Psoas muscle (tissue), 8 donors: Measurements from ENCODE around the gene HERC3. TPM values are rescaled to one million over a fixed set of nuclear protein-coding genes. Genes with fewer than 3 reads are reported as not detected.

ENCODE experiments used
- ATAC-seq, 4 donors: fragments of 200-7000 bp; cut with Tn5 transposase; one replicate each; pipeline ENCODE4 v1.9.1; 2020; ENCODE audit warnings: moderate library complexity in 3 of 4, mild to moderate bottlenecking in 2 of 4
- DNase-seq, 2 donors: peaks; one replicate each; pipeline ENCODE4 v3.0.0-alpha.2; 2020
- H3K27ac ChIP-seq: fragments of 200-600 bp; one replicate; pipeline ENCODE4 v1.8.0; 2022
- H3K27me3 ChIP-seq, 3 donors: fragments of 200-600 bp in 1 of 3; one replicate each; pipeline versions ENCODE4 v1.6.1 to v1.8.0; 2013 to 2022; ENCODE audit warnings: low read length in 2 of 3, mild to moderate bottlenecking in 2 of 3, moderate library complexity in 1 of 3; ENCODE audit not compliant: insufficient read depth in 3 of 3
- H3K36me3 ChIP-seq, 2 donors: fragments of 200-600 bp in 1 of 2; one replicate each; pipeline versions ENCODE4 v1.6.1 to v1.8.0; 2013 to 2022; ENCODE audit warnings: low read depth in 1 of 2, mild to moderate bottlenecking in 1 of 2, moderate library complexity in 1 of 2; ENCODE audit not compliant: insufficient read depth in 1 of 2
- H3K4me1 ChIP-seq: fragments of 200-600 bp; one replicate; pipeline ENCODE4 v1.8.0; 2022
- H3K4me3 ChIP-seq: fragments of 200-600 bp; one replicate; pipeline ENCODE4 v1.8.0; 2022; ENCODE audit warnings: mild to moderate bottlenecking
- H3K9me3 ChIP-seq: fragments of 200-600 bp; one replicate; pipeline ENCODE4 v1.8.0; 2022
- CTCF ChIP-seq: fragments of 200-600 bp; IDR thresholded peaks from one replicate; pipeline ENCODE4 v1.8.0; 2022; ENCODE audit warnings: antibody characterized with exemption
- WGBS, 3 donors: extraction: QIAGEN DNeasy Blood & Tissue Kit; methylation state at CpG; one replicate each; pipeline versions ENCODE4 v1.1.6 to v1.1.7; 2013; 5-methylcytosine and 5-hydroxymethylcytosine counted together
- intact Hi-C, 2 donors: fragments of 100-400 bp; cut with DNase I; formaldehyde crosslinking; loops; one replicate each; pipeline versions ENCODE4 v1.11.0 to v1.14.2; 2022
- long read RNA-seq, 2 donors: library from polyadenylated mRNA; unstranded; transcript quantifications; one replicate each; pipeline ENCODE4 v2.0.0, GENCODE V29; 2021
- polyA plus RNA-seq, 3 donors: library from polyadenylated mRNA; stranded (reverse); fragments of 200-250 nt; gene quantifications; one replicate each; pipeline ENCODE4 v1.2.3, GENCODE V29; 2013
- total RNA-seq, 4 donors: library from RNA; stranded (reverse); fragmentation: NEBNext Ultra II Directional in 2 of 4; extraction: Animal tissue kit (Norgen Biotek cat#: 25700) in 2 of 4; gene quantifications; one replicate each; pipeline versions ENCODE4 v1.2.1 to v1.2.4, GENCODE V29; 2021 to 2023
- donor health status: healthy with polysubstance abuse.
- donor health status: DM: no; HTN: no; CAD: no; lungs with moderate emphysema.
- donor health status: Bipolar disorder and iron deficiency.
- donor health status: healthy.
- donor health status: DM: yes; HTN: yes; CAD: no.
- donor health status: DM: no; HTN: no; CAD: no.
- donor health status: DM: no; HTN: no; CAD: no.
- donor health status: DM: yes; HTN: yes; CAD: no.

HERC3 gene
- total RNA-seq: 10 to 100 TPM; 17.7 to 35.8 (median 25.2) TPM
- 10 to 100 TPM in 1 of 3 donors, 1 to 10 TPM in 2; 9.5 to 20.4 (median 9.6) TPM for polyA plus RNA-seq
- long read RNA-seq, donor 1, full-length matches to known transcripts: 2 of 3 reads
- long read RNA-seq, donor 1, partial matches to known transcripts: 0 of 3 reads
- long read RNA-seq, donor 1, other reads (novel, unspliced or antisense): 1 of 3 reads
- long read RNA-seq, donor 2, full-length matches to known transcripts: 3 of 12 reads
- long read RNA-seq, donor 2, partial matches to known transcripts: 7 of 12 reads
- long read RNA-seq, donor 2, other reads (novel, unspliced or antisense): 2 of 12 reads

- TF ChIP-seq CTCF: no peak
- intact Hi-C loops: loop anchor here in 1 of 2 donors (10.0 kb wide), 1 partner anchor 63 kb away; no protein-coding TSS in a partner anchor
- Histone ChIP-seq H3K27ac (peak within 1 kb of the TSS; percentile 98), H3K4me3 (peak within 1 kb of the TSS; percentile 99), H3K36me3 (peaks cover 0 to 18% of the 10 kb centered on the region in 2 donors), H3K4me1 (peaks cover 22% of the 10 kb centered on the region), H3K27me3 (no peaks in the 10 kb centered on the region), H3K9me3 (no peaks in the 10 kb centered on the region)
- WGBS, 3 donors: 0 to 1% (median 1%) methylated on average over 69 to 73 of the region's 73 CpGs
- DNase-seq (peak; percentile 93 to 96), ATAC-seq (peak; percentile 94 to 97 (median 96))
Measured at GRCh38 chr4:88591787-88592599, at the start of gene HERC3. Gene HERC3, plus strand, starts transcription at chr4:88592480. Its CDS starts 13,344 bp downstream, at chr4:88605824.

GRCh38 chr4:88549815-88550214 is 42.5 kb upstream of the HERC3 start:
- WGBS, 3 donors: 85 to 91% (median 89%) methylated on average over 7 of the region's 7 CpGs
- peaks cover 0 to 2% (median 0%) of the 10 kb centered on the region in 3 donors for H3K27me3 ChIP-seq
- no peaks in the 10 kb centered on the region for H3K36me3 ChIP-seq
- no peak for ATAC-seq
- no peak for DNase-seq
- H3K9me3 ChIP-seq: no peaks in the 10 kb centered on the region
- TF ChIP-seq CTCF: no peak
- intact Hi-C loops: loop anchor here in 1 of 2 donors (5.0 kb wide), 1 partner anchor 97 kb away; no protein-coding TSS in a partner anchor
- H3K27ac ChIP-seq: no peak overlapping the region
- H3K4me1 ChIP-seq: no peaks in the 10 kb centered on the region
- no peak overlapping the region for H3K4me3 ChIP-seq

DNA sequence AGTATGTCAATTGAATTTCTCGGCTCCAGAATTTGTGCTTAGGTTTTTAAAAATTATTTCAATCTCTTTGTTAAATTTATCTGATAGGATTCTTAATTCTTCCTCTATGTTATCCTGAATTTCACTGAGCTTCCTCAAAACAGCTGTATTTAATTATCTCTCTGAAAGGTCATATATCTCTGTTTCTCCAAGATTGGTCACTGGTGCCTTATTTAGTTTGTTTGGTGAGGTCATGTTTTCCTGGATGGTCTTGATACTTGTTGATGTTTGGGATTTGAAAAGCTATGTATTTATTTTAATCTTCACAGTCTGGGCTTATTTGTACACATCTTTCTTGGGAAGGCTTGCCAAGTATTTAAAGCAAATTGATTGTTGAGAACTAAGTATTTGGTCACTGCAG is 24.7 kb upstream of the HERC3 start:
- 87 to 92% (median 88%) methylated on average over 1 of the region's 1 CpG for WGBS, 3 donors
- H3K4me1 ChIP-seq: no peaks in the 10 kb centered on the region
- no peak for ATAC-seq
- no peaks in the 10 kb centered on the region for H3K27me3 ChIP-seq
- TF ChIP-seq CTCF: no peak
- H3K36me3 ChIP-seq: no peaks in the 10 kb centered on the region
- DNase-seq: no peak
- H3K4me3 ChIP-seq: no peak overlapping the region
- no peak overlapping the region for H3K27ac ChIP-seq
- intact Hi-C loops: no loop called here
- H3K9me3 ChIP-seq: no peaks in the 10 kb centered on the region

- TF ChIP-seq CTCF: no peak
- intact Hi-C loops: no loop called here
- H3K27ac ChIP-seq: no peak overlapping the region
- H3K9me3 ChIP-seq: no peaks in the 10 kb centered on the region
- no peak for DNase-seq
- H3K4me1 ChIP-seq: peaks cover 5% of the 10 kb centered on the region
- no peaks in the 10 kb centered on the region for H3K27me3 ChIP-seq
- no peaks in the 10 kb centered on the region for H3K36me3 ChIP-seq
- no peak overlapping the region for H3K4me3 ChIP-seq
- ATAC-seq: no peak
Measured at GRCh38 chr4:88570001-88570400, 22.3 kb upstream of the HERC3 start.
